ENCODE results near the gene TAF5L. TPM values are rescaled to one million over a fixed set of nuclear protein-coding genes. Genes with fewer than 3 reads are reported as not detected.
A peak's percentile ranks its signal among the peaks of the same experiment; 100 is the strongest.
"Not testable (repeated sequence)": the region's sequence is repeated elsewhere in the genome, so short reads cannot be mapped to it uniquely, and the experiment has no call there.

The TAF5L gene
- polyA plus RNA-seq, 4 donors = 15.1 to 21.3 (median 18.9) TPM

DNA sequence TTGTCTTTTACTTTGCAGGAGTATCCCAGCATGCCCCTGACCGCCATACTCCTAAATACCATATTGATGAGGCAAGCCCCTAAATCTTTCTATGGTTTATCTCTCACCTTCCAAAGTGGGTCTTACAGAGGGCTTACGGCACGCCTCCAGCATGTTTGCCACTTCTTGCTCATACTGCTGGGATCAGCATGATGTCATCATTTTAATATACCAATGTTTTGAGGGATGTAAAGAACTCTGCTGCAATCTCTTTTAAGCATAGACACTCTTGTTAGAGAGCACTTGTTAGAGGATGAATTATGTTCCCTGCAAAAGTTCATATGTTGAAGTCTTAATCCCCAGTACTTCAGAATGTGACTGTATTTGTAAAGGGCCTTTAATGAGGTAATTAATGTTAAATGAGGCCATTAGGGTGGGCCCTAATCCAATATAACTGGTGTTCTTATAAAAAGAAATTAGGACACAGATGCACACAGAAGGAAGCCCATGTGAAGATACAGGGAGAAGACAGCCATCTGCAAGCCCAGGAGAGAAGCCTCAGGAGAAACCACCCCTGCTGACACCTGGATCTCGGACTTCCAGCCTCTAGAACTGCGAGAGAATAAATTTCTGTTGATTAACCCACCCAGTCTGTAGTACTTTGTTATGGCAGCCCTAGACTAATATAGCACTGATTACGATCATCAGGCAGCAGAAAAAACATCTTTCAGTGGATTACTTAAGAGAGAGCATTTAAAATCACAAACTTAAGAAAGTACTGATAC is 51.1 kb downstream of the TAF5L start:
- DNase-seq (ENCODE audit: low read depth in 4 of 4, low spot score in 3 of 4) = no peak

DNA sequence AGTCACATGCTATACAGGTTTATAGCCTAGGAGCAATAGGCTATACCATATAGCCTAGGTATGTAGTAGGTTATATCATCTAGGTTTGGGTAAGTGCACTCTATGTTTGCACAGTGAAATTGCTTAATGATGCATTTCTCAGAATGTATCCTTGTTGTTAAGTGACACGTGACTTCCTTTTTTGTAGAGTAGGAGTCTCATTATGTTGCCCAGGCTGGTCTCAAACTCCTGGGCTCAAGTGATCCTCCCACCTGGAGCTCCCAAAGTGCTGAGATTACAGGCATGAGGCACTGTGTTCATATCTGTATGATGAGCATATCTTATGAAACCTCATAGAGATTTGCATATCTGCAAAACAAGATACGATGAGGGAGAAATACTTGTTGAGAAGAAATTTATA is 53.6 kb downstream of the TAF5L start:
- no peak for DNase-seq (ENCODE audit: low read depth in 4 of 4, low spot score in 3 of 4)

GRCh38 chr1:229570891-229571516 is 54.9 kb downstream of the TAF5L start:
- DNase-seq (ENCODE audit: low read depth in 4 of 4, low spot score in 3 of 4) = no peak

GRCh38 chr1:229570305-229570704 is 55.6 kb downstream of the TAF5L start:
- DNase-seq (ENCODE audit: low read depth in 4 of 4, low spot score in 3 of 4) = no peak

DNA sequence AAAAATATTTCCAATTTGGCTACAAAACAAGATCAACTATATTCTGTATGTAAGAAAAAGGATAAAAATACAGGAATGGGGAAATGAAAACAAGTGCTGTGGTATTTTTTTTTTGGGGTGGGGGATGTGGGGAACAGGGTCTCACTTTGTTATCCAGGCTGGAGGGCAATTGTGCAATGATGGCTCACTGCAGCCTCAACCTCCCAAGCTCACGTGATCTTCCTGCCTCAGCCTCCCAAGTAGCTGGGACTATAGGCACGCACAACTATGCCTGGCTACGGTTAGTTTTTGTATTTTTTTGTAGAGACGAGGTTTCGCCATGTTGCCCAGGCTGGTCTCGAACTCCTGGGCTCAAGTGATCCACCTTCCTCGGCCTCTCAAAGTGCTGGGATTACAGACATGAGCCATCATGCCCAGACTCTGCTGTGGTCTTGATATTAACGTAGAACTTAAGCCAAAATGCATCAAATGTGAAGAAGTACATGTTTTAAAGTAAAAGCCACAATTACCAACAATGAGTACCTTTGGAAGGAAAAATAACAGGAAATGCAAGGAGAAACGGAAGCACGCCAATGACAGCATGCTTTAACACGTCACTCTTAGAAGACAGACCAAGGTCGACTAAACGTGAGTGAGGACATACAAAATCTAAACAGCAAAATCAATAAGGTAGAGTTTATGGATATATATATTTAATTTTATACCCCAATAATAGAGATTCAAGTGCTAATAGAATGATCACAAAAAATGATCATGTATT is 58.6 kb downstream of the TAF5L start:
- no peak for DNase-seq (ENCODE audit: low read depth in 4 of 4, low spot score in 3 of 4)

- DNase-seq (ENCODE audit: low read depth in 4 of 4, low spot score in 3 of 4) = no peak
Measured at GRCh38 chr1:229563701-229564100, 62.2 kb downstream of the TAF5L start.

- DNase-seq (ENCODE audit: low read depth in 4 of 4, low spot score in 3 of 4) = no peak
Measured at GRCh38 chr1:229563241-229563640, 62.7 kb downstream of the TAF5L start.

DNA sequence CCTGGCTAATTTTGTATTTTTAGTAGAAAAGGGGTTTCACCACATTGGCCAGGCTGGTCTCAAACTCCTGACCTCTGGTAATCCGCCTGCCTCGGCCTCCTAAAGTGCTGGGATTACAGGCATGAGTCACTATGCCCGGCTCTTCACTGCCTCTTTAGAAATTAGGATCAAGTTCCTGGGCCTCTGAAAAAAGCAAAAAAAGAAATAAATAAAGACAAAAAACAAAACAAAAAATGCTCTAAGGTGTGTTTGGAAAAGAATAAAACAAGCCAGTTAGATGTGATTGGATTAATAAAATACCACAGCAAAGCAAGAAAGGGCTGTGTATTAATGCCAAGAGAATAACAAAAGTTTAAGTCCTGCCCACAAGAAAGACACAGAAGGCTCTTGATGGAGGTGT is 63.2 kb downstream of the TAF5L start:
- no peak for DNase-seq (ENCODE audit: low read depth in 4 of 4, low spot score in 3 of 4)

DNA sequence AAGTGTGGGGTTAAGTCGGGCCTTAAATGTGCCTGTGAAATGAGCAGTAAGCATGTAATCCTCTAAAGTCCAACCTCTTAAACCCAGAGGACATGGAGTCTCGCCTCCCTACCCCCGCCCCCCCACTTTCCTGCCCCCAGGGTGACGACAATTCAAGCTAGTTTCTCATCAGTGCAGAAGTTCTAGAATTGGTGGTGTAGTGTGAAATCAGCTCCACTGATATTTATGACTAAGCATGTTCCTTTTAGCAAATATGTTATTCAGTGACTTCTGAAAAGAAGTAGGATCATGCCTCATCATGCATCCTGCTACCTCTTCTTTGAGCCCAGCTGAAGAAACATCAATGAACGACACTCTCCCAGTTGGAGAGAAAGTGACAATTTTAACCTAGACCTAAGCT is 64.8 kb downstream of the TAF5L start:
- DNase-seq (ENCODE audit: low read depth in 4 of 4, low spot score in 3 of 4) = no peak

GRCh38 chr1:229560124-229560523 is 65.8 kb downstream of the TAF5L start:
- DNase-seq (ENCODE audit: low read depth in 4 of 4, low spot score in 3 of 4) = not testable (repeated sequence)

GRCh38 chr1:229559336-229559801 is 66.6 kb downstream of the TAF5L start:
- not testable (repeated sequence) for DNase-seq (ENCODE audit: low read depth in 4 of 4, low spot score in 3 of 4)

GRCh38 chr1:229558460-229559335 is 67.2 kb downstream of the TAF5L start, which contains the start of gene ABCB10:
Gene ABCB10 (minus strand): TSS chr1:229558707. CDS start chr1:229558652, 55 bp downstream.
- DNase-seq (ENCODE audit: low read depth in 4 of 4, low spot score in 3 of 4) = peak; percentile 95 to 96 (median 96)

GRCh38 chr1:229557913-229558414 is 68.0 kb downstream of the TAF5L start:
- no peak for DNase-seq (ENCODE audit: low read depth in 4 of 4, low spot score in 3 of 4)

DNA sequence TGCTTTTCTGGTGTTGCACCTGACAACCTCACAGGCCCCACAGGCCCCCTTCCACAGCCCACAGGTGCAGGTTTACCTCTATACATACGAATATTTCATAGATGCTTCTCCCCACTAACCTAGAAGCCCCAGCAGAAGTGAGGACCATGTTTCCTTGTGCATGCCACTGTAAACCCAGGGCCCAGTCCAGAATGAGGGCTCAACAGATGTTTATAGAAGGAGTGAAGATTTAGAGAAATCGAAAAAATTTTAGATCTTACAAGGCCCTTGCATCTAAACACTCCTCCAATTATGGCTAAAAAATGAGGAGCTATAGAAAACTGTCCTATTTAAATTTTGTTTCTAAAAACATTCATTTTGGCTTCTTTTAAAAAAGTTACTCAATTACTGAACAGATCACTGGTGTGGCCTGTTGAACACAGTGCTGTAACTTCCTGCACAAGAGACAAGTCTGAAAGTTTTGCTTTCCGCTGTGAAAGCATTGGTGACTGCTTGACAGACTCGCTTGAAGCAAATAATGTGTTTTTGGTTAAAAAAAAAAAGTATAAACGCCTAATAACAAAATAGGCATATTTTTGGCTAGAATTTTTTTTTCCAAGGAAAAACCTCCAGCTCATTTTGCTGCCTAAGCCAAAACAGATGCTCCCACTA is 68.6 kb downstream of the TAF5L start:
- no peak for DNase-seq (ENCODE audit: low read depth in 4 of 4, low spot score in 3 of 4)

DNA sequence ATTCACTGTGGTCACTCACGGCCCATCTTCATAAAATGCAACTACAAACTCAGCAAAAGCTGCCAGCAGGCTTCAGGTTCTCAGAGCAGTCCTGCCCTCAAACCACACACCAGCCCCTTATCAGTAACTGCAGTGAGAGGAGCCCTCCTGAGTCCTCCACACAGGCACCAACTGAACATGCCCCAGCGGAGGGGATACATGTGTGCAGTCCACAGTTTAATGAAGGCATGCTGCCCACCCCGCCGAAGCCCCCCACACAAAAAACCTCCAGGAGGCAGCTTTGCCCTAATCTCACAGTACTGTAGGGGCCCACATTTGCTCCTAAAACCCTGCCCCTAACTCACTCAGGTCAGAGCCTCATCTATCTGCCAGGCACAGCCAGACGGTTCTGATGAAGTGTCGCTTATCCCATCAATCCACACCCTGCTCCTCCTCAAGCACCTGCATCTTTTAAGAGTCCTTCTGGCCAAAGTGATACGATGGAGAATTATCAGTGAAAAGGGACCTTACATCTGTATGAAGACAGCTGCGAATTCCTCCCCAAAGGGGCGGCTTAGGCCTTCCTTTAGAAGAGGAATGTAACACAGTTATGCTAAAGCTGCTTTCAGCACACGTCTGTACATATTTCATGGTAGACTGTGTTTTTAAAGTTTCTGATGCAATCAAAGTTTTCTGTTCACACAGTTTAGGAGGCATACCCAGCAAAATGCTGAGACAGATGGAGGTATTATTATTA is 70.9 kb downstream of the TAF5L start:
- DNase-seq (ENCODE audit: low read depth in 4 of 4, low spot score in 3 of 4) = no peak

DNA sequence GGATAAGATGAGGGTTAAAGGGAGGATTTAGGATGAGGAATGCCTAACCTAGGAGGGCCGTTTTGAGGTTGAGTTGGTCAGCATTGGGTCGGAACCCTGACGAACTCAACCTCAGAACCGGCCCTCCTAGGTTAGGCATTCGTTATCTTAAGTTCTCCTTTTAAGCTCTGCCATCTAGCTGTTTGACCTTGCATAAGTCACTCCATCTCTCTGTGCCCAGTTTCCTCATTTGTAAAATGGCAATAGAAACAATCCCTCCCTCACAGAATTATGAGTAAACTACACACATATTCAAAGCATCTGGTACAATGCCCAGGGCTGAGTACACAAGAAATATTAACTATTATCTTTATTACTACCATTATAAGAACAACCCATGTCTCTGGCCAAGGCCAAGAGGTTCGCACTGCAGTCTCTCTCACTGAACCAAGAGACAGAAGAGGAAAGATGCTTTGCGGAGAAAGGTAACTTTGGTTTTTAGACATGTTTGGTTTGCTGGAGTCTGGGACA is 72.2 kb downstream of the TAF5L start:
- no peak for DNase-seq (ENCODE audit: low read depth in 4 of 4, low spot score in 3 of 4)

GRCh38 chr1:229552732-229553131 is 73.2 kb downstream of the TAF5L start:
- DNase-seq (ENCODE audit: low read depth in 4 of 4, low spot score in 3 of 4) = no peak

DNA sequence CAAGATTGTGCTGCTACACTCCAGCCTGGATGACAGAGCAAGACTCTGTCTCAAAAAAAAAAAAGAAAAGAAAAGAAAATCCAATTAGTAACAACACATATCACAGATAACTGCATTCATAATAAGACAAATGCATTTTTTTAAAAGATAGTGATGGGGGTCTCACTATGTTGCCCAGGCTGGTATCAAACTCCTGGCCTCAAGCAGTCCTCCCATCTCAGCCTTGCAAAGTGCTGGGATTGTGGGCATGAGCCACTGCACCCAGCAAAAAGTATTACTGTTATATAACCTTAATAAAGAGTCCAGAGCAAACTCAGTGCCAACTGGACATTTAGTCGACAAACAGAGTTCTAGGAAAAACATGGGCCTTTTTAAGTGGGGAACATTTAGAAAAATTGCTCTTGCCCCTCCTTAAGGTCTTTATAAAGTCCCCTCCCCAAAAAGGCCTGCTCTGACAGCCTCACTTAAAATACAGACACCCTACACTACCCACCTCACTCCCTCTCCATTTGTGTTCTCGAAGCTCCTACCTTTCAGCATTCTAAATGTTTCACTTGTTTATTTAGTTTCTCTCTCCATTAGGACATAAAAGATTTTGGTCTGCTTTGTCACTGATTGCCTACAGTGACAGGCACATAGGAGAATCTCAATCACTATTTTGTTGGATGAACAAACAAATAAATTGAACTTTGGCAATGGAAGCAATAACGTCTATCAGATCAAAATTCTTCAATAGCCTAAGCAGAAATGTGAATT is 74.9 kb downstream of the TAF5L start:
- DNase-seq (ENCODE audit: low read depth in 4 of 4, low spot score in 3 of 4) = no peak
